Measurements from ENCODE around the gene CIB4. TPM values are rescaled to one million over a fixed set of nuclear protein-coding genes. Genes with fewer than 3 reads are reported as not detected.

CIB4 gene
- total and polyA plus RNA-seq, 2 experiments from 2014 or later, result not detected

- TF ChIP-seq, protein P1, sequence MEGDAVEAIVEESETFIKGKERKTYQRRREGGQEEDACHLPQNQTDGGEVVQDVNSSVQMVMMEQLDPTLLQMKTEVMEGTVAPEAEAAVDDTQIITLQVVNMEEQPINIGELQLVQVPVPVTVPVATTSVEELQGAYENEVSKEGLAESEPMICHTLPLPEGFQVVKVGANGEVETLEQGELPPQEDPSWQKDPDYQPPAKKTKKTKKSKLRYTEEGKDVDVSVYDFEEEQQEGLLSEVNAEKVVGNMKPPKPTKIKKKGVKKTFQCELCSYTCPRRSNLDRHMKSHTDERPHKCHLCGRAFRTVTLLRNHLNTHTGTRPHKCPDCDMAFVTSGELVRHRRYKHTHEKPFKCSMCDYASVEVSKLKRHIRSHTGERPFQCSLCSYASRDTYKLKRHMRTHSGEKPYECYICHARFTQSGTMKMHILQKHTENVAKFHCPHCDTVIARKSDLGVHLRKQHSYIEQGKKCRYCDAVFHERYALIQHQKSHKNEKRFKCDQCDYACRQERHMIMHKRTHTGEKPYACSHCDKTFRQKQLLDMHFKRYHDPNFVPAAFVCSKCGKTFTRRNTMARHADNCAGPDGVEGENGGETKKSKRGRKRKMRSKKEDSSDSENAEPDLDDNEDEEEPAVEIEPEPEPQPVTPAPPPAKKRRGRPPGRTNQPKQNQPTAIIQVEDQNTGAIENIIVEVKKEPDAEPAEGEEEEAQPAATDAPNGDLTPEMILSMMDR (IDR thresholded peaks at IDR 0.05; ENCODE audit: low read depth, low read length), result no peak
- Histone ChIP-seq H3K36me3 (no peaks in the 10 kb centered on the region), H3K27ac (no peak overlapping the region), H3K27me3 (peaks cover 12% of the 10 kb centered on the region), H3K9me3 (ENCODE audit: low read depth) (no peaks in the 10 kb centered on the region), H3K4me3 (no peak overlapping the region), H3K4me1 (ENCODE audit: low read depth) (peaks cover 21% of the 10 kb centered on the region)
- DNase-seq (ENCODE audit: low read depth in 1 of 2, low spot score in 1 of 2), result no peak
These were observed 58.3 kb downstream of the CIB4 start for GRCh38 chr2:26582890-26583289.

GRCh38 chr2:26581991-26582842 lies 58.9 kb downstream of the CIB4 start:
- Histone ChIP-seq H3K4me3 (no peak overlapping the region), H3K9me3 (ENCODE audit: low read depth) (no peaks in the 10 kb centered on the region), H3K27me3 (peaks cover 15% of the 10 kb centered on the region), H3K27ac (no peak overlapping the region), H3K4me1 (ENCODE audit: low read depth) (peaks cover 21% of the 10 kb centered on the region), H3K36me3 (no peaks in the 10 kb centered on the region)
- no peak for DNase-seq (ENCODE audit: low read depth in 1 of 2, low spot score in 1 of 2)
- TF ChIP-seq, protein P1 (IDR thresholded peaks at IDR 0.05; ENCODE audit: low read depth, low read length), result no peak

DNA sequence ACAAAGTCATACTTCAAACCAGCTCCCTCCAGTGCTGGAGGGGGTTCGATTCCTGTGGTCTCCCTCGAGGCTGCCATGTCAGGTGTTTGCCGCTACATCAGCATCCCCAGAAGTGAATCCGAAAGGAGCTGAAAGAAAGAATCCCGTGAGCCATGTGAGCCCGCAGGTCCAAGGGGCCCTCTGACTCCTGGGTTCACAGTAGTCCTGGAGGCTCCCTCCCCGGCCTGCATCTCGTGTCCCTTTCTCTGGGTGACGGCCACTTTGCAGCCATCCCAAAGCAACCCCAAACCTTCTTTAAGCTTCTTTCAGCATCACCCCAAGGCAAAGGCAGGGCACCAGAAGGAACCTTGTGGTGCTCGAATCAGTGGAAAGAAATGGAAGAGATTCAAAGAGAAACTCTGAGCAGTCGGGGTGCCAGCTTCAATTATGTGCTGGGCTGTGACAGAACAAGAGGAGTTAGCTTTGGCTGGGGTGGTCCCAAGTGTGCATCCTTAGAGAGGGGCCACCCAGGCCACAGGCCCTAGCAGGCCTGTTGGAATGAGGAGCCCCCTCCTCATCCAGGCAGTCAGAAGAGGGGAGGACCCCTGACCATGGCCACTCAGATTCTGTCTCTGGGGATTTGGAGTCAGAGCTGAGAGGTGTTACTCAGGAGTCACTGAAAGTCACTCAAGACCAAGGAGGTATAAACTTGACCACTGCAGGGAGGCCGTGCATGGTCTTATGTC lies 59.7 kb downstream of the CIB4 start:
- Histone ChIP-seq H3K4me1 (ENCODE audit: low read depth) (peaks cover 21% of the 10 kb centered on the region), H3K4me3 (no peak overlapping the region), H3K27me3 (peaks cover 23% of the 10 kb centered on the region), H3K9me3 (ENCODE audit: low read depth) (no peaks in the 10 kb centered on the region), H3K36me3 (no peaks in the 10 kb centered on the region), H3K27ac (no peak overlapping the region)
- no peak for DNase-seq (ENCODE audit: low read depth in 1 of 2, low spot score in 1 of 2)
- TF ChIP-seq, protein P1 (IDR thresholded peaks at IDR 0.05; ENCODE audit: low read depth, low read length), result no peak

- Histone ChIP-seq H3K36me3 (no peaks in the 10 kb centered on the region), H3K9me3 (ENCODE audit: low read depth) (no peaks in the 10 kb centered on the region), H3K27me3 (peaks cover 27% of the 10 kb centered on the region), H3K4me1 (ENCODE audit: low read depth) (peaks cover 21% of the 10 kb centered on the region), H3K27ac (no peak overlapping the region), H3K4me3 (no peak overlapping the region)
- DNase-seq (ENCODE audit: low read depth in 1 of 2, low spot score in 1 of 2), result no peak
- TF ChIP-seq, protein P1 (IDR thresholded peaks at IDR 0.05; ENCODE audit: low read depth, low read length), result no peak
These were observed 60.4 kb downstream of the CIB4 start for GRCh38 chr2:26580751-26581150.

- DNase-seq (ENCODE audit: low read depth in 1 of 2, low spot score in 1 of 2), result no peak
- TF ChIP-seq, protein P1 (IDR thresholded peaks at IDR 0.05; ENCODE audit: low read depth, low read length), result no peak
- peaks cover 27% of the 10 kb centered on the region for H3K27me3 ChIP-seq
- H3K4me3 ChIP-seq, result no peak overlapping the region
- no peaks in the 10 kb centered on the region for H3K9me3 ChIP-seq (ENCODE audit: low read depth)
- H3K27ac ChIP-seq, result no peak overlapping the region
- no peaks in the 10 kb centered on the region for H3K36me3 ChIP-seq
- peaks cover 21% of the 10 kb centered on the region for H3K4me1 ChIP-seq (ENCODE audit: low read depth)
These were observed 61.0 kb downstream of the CIB4 start for GRCh38 chr2:26580151-26580550.

Measured in cardiac muscle cell (in vitro differentiated cells and primary cell).